ENCODE results near the gene SPATA19.
"Not testable (repeated sequence)": the region's sequence is repeated elsewhere in the genome, so short reads cannot be mapped to it uniquely, and the experiment has no call there.

The SPATA19 gene

GRCh38 chr11:133854330-133854960, 9.1 kb upstream of the SPATA19 start:
- H3K27ac Mint-ChIP-seq, H3K4me1 Mint-ChIP-seq, DNase-seq, CTCF ChIA-PET, H3K4me3 Mint-ChIP-seq, H3K9me3 Mint-ChIP-seq, H3K36me3 Mint-ChIP-seq: not testable (repeated sequence)
- H3K27me3 Mint-ChIP-seq: peaks cover 44% of the 10 kb centered on the region

DNA sequence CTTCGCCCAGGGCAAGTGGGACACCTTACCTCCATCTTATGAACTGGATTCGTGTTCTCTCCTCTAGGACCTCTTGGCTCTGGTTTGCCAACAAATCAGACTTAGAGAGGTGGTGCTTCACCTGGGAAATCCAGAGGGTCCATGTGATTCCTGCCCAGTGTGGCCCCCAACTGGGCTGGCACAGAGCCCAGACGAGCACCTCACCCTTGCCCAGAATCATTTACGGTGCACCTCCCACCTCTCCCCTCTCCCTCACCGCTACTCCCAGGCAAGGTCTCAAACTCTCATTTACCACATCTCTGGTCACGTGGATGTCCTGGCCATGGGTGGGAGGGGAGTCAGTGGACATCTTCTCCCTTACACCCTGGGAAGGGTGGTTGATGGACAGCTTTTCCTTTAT, 1.1 kb downstream of the SPATA19 start:
- Mint-ChIP-seq H3K36me3 (no peaks in the 10 kb centered on the region), H3K4me3 (no peak overlapping the region), H3K4me1 (no peaks in the 10 kb centered on the region), H3K27me3 (peaks cover 16% of the 10 kb centered on the region), H3K27ac (no peak overlapping the region), H3K9me3 (no peaks in the 10 kb centered on the region)
- CTCF ChIA-PET: interaction anchor here (1.5 to 1.6 kb wide), 2 partner anchors 9 to 765 kb away, joined by 3 to 4 read pairs; no protein-coding TSS in a partner anchor
- no peak for DNase-seq

- Mint-ChIP-seq H3K27ac (no peak overlapping the region), H3K27me3 (peaks cover 16% of the 10 kb centered on the region), H3K4me1 (no peaks in the 10 kb centered on the region), H3K9me3 (no peaks in the 10 kb centered on the region), H3K4me3 (no peak overlapping the region), H3K36me3 (no peaks in the 10 kb centered on the region)
- no peak for DNase-seq
- CTCF ChIA-PET: interaction anchor here (1.5 to 1.6 kb wide), 2 partner anchors 8 to 765 kb away, joined by 3 to 4 read pairs; no protein-coding TSS in a partner anchor
These were observed 1.8 kb downstream of the SPATA19 start for GRCh38 chr11:133843454-133843987.

DNA sequence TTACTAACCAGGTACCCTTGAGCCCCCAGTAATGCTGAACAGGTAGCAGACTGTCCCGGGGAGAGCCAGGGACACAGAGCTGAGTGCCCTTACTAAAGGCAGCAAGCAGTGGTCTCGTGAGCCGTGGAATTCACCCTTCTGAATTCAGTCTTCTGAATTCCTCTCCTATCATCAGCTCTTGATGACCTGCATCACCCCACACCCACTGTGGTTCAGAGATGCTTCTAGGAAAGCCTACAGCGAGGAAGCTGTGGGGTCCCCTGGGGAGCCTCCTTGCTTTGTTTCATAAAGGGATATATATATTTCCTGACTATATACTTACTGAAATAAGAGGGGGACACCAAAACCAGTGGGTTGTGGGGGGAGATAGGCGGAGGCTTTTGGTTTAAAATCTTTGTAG, 2.6 kb downstream of the SPATA19 start:
- H3K36me3 Mint-ChIP-seq: no peaks in the 10 kb centered on the region
- peaks cover 16% of the 10 kb centered on the region for H3K27me3 Mint-ChIP-seq

GRCh38 chr11:133842053-133842452, 3.3 kb downstream of the SPATA19 start:
- DNase-seq: no peak
- Mint-ChIP-seq H3K4me3 (no peak overlapping the region), H3K36me3 (no peaks in the 10 kb centered on the region), H3K4me1 (no peaks in the 10 kb centered on the region), H3K9me3 (no peaks in the 10 kb centered on the region), H3K27me3 (peaks cover 16% of the 10 kb centered on the region), H3K27ac (no peak overlapping the region)
- CTCF ChIA-PET: no interaction called here

More for the DNA sequence above, 2.6 kb downstream of the SPATA19 start:
- DNase-seq: no peak
- Mint-ChIP-seq H3K4me1 (no peaks in the 10 kb centered on the region), H3K4me3 (no peak overlapping the region), H3K9me3 (no peaks in the 10 kb centered on the region), H3K27ac (no peak overlapping the region)
- CTCF ChIA-PET: no interaction called here

DNA sequence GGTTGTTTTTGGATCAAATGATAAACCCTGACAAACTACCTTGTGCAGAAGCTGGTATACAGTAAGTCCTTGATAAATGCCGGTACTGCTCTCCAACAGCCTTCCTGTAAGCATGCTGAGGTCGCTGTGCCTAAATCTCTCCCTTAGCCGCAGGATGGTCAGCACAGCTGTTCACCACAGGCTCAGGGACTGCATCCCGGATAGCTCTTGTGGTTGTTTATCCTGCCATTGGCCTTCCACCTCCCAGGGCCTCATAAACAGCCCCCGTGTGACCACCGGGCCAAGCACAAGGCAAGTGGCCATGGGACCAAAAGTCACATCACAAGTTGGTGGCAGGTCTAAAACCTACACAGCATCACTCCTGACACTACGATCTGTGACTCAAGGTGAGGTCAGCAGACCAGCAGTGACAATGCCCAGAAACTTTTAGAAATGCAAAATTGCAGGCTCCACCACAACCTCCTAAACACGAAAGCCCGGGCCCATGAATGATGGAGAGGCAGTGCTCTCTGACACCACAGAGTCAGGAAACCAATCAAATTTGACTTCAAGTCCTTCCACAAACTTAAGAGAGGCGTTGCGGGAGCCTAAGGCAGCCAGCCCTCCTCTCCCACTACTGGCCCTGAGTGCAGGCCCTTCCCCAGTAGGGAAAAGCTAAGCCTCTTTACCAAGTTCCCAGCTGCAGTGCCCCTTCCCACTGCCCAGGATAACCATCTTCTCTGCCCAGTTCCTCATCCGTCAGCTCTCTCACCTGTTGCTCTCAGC, 3.9 kb downstream of the SPATA19 start:
- no peak for DNase-seq
- no peaks in the 10 kb centered on the region for H3K9me3 Mint-ChIP-seq

GRCh38 chr11:133840479-133840941, 4.8 kb downstream of the SPATA19 start:
- Mint-ChIP-seq H3K4me3 (no peak overlapping the region), H3K4me1 (peaks cover 4% of the 10 kb centered on the region), H3K9me3 (no peaks in the 10 kb centered on the region), H3K27me3 (peaks cover 21% of the 10 kb centered on the region), H3K36me3 (no peaks in the 10 kb centered on the region), H3K27ac (no peak overlapping the region)
- no peak for DNase-seq
- CTCF ChIA-PET: no interaction called here

More for the DNA sequence above, 3.9 kb downstream of the SPATA19 start:
- CTCF ChIA-PET: no interaction called here
- Mint-ChIP-seq H3K36me3 (no peaks in the 10 kb centered on the region), H3K27ac (no peak overlapping the region), H3K27me3 (peaks cover 16% of the 10 kb centered on the region), H3K4me1 (no peaks in the 10 kb centered on the region), H3K4me3 (no peak overlapping the region)

DNA sequence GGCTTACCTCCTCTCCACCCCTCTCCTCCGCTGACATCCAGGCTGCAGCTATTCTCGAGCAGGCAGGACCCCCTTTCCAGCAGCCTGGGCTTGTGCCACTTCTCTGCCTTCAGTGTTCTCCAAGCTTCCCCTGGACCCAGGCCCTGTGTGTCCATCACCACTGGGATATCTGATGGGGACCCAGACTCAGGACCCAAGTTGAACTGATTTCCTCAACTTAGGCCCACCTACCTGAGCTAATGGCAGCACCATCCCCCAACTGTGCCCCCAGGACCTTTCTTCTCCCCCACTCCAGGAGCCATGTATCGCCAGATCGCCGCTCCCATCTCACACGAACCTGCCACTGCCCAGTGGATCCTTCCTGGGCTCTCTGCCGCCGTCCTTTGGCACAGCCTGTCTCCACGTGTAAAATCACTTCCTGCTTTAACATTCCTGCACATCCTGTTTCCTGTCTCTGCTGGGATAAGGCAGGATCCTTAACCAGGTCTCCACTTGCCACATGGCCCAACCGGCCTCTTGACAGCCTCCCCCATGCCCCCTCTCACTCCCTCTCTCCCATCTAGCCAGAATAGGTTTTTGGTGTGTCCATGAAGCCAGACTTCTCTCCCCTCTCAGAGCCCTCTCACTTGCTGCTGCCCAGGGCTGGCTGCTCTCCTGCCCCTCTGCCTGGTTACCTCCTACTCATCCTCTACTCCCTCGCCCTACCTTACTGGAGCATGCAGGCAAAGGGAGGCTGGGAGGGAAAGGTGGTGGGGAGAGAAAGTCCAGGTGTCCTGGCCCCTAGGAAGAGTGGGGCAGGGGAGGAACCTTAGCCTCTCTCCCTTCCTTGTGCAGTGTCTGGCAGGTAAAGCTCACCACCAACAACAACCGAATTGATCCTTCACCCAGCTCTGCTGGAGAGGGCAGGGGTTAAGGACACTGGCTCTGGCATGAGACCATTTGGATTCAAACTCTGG, 9.4 kb downstream of the SPATA19 start:
- no peak for DNase-seq
- H3K27me3 Mint-ChIP-seq: peaks cover 9% of the 10 kb centered on the region
- H3K36me3 Mint-ChIP-seq: peaks cover 2% of the 10 kb centered on the region
- H3K4me3 Mint-ChIP-seq: no peak overlapping the region
- peaks cover 4% of the 10 kb centered on the region for H3K9me3 Mint-ChIP-seq
- no peak overlapping the region for H3K27ac Mint-ChIP-seq
- CTCF ChIA-PET: interaction anchor here (0.7 to 3.8 kb wide), 10 partner anchors 9 to 762 kb away, joined by 3 to 46 read pairs (median 4); no protein-coding TSS in a partner anchor
- H3K4me1 Mint-ChIP-seq: peaks cover 12% of the 10 kb centered on the region

DNA sequence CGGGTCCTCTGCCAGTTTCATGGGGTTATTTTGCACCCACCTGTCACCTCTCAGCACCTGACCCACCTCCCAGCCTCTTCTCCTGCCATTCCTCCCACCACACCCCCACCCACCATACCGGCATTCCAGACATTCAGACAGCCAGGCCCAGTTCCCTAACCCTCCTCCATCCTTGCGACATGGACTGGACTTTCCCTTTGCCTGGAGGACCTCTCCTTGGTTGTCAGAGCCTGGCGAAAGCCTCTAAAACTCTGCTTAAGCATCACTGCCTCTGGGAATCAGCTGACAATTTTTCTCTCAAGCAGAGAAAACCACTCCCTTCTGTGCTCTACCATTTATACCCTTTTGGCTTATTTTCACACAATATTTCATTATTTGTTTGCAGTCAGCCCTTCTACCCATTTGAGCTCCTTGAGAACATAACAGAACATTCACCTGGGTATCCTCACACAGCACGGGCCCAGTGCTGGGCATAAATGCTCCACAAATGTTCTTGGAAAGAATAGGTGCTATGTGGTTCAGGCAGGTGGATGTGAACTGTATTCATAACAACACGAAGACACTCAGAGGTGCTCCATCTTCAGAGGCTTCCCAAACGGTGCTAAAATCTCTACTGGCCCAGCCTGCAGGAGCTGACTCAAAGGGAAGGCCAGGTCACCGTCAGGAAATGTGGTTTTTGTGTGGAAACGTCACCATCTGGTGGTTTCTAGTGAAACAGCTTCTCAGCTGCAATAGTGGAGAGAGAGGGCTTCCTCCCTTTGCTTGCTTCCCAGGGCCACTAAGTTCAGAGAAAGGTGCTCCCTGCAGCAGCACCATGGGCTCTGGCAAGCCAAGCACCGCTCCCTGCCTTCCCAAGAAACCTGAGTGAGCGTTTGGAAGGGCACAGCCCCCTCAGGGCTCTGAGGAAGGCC, 10.4 kb downstream of the SPATA19 start:
- peaks cover 4% of the 10 kb centered on the region for H3K9me3 Mint-ChIP-seq
- H3K27ac Mint-ChIP-seq: no peak overlapping the region
- H3K36me3 Mint-ChIP-seq: peaks cover 2% of the 10 kb centered on the region
- peak; percentile 69 for DNase-seq
- no peak overlapping the region for H3K4me3 Mint-ChIP-seq
- CTCF ChIA-PET: interaction anchor here (0.8 to 3.8 kb wide), 9 partner anchors 9 to 761 kb away, joined by 3 to 46 read pairs (median 5); no protein-coding TSS in a partner anchor
- peaks cover 9% of the 10 kb centered on the region for H3K27me3 Mint-ChIP-seq
- peaks cover 12% of the 10 kb centered on the region for H3K4me1 Mint-ChIP-seq

DNA sequence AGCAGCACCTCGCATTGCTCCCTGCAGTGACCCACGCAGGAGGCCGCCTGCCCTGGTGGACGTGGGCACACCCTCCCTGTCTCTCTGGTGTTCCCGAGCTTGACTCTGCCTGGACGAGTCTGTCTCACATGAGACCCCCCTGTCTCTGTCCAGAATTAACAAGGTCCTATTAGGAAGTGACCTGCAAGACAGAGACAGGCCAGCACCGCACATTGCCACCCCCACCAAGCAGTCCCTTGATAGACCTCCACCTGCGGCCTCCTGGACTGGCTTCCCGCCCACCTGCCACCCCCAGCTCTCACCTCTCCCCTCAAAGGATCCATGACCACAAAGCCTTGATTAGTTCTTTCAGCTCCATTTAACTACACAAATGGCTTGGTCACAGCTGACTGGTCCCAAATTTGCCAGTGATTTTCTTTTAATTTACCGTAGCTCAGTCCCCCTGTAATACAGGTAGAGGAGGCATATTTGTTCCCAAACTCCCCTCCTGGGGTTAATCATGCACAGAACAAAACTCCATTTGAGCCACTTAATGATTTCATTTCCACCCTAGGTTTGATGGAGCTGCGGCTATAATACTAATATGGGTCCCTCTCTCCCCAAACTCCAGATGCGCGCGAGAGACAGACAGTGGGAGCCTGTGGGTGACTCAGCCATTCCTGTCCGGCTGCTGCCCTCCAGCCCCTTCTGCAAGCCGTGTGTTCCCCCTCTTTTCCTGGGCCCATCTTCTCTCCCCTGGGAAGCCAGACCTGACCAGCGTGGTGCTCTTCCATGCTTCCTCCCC, 11.2 kb downstream of the SPATA19 start:
- H3K27ac Mint-ChIP-seq: no peak overlapping the region
- no peak for DNase-seq
- H3K9me3 Mint-ChIP-seq: peaks cover 4% of the 10 kb centered on the region
- H3K4me1 Mint-ChIP-seq: peaks cover 12% of the 10 kb centered on the region
- CTCF ChIA-PET: interaction anchor here (1.4 to 3.8 kb wide), 6 partner anchors 13 to 760 kb away, joined by 4 to 46 read pairs (median 8); no protein-coding TSS in a partner anchor
- H3K27me3 Mint-ChIP-seq: peaks cover 9% of the 10 kb centered on the region
- H3K4me3 Mint-ChIP-seq: no peak overlapping the region
- H3K36me3 Mint-ChIP-seq: peaks cover 2% of the 10 kb centered on the region

DNA sequence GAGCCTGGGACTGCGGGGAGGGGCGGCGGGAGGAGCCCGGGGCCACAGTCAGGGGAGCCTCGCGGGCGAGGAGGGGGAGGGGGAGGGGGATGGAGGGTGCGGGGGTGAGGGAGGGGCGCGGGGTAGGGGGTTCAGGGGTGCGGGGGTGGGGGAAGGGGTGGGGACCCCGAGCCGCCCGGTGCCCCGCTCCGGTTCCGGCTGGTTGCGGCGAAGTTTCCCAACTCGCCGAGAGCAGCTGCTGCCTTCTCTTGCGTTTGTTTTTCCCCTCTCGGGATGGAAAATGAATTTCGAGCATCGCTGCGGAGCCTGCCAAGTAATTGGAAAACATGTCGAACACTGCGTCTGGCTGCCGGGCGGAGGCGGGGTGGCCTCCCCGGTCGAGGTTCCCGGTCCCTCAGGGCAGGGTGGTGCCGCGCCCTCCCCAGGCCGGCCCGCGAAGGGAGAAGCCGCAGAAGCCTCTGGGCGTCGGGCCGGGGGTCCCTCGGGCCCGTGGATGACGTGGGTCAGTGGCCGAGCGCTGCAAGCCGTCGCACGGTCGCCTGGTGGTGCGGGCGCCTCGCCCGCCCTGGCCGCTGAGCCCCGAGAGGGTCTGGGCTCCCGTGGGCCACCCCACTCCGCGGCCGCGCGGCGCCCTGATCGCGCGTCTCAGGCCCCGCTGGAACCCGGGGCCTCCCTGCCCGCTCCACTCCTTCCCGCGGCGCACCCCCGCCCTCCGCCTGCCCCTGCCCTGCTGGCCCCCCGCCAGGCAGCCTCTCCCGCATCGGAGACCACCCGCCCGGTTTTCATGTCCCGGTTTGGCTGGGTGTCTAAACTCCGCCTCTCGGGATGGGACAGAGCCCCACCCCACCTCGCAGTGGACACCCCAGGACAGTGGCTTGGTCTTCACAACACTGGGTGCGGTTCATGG, 12.1 kb downstream of the SPATA19 start:
- Mint-ChIP-seq H3K36me3 (peaks cover 2% of the 10 kb centered on the region), H3K9me3 (peaks cover 4% of the 10 kb centered on the region), H3K4me3 (no peak overlapping the region), H3K4me1 (peaks cover 12% of the 10 kb centered on the region), H3K27me3 (peaks cover 13% of the 10 kb centered on the region), H3K27ac (no peak overlapping the region)
- no peak for DNase-seq
- CTCF ChIA-PET: interaction anchor here (1.4 to 3.8 kb wide), 4 partner anchors 12 to 754 kb away, joined by 3 to 46 read pairs (median 20); no protein-coding TSS in a partner anchor

Data from activated naive CD4-positive, alpha-beta T cell treated with anti-CD3 and anti-CD28 coated beads, Interleukin-2, amount 10 ng/mL, durations not matched to agents 7 days and 5 days (primary cell).